ENCODE measurements around the gene HS1BP3. TPM values are rescaled to one million over a fixed set of nuclear protein-coding genes. Genes with fewer than 3 reads are reported as not detected.

Gene HS1BP3
- total and polyA plus RNA-seq, 2 of the 4 experiments (the other 2 are of a cell fraction), result 9.0 to 14.8 TPM

GRCh38 chr2:20671036-20671735 is 20.3 kb upstream of the HS1BP3 start (continued):
- no peak for TF ChIP-seq CEBPB (IDR thresholded peaks at IDR 0.05; ENCODE audit: low read depth, low read length)

DNA sequence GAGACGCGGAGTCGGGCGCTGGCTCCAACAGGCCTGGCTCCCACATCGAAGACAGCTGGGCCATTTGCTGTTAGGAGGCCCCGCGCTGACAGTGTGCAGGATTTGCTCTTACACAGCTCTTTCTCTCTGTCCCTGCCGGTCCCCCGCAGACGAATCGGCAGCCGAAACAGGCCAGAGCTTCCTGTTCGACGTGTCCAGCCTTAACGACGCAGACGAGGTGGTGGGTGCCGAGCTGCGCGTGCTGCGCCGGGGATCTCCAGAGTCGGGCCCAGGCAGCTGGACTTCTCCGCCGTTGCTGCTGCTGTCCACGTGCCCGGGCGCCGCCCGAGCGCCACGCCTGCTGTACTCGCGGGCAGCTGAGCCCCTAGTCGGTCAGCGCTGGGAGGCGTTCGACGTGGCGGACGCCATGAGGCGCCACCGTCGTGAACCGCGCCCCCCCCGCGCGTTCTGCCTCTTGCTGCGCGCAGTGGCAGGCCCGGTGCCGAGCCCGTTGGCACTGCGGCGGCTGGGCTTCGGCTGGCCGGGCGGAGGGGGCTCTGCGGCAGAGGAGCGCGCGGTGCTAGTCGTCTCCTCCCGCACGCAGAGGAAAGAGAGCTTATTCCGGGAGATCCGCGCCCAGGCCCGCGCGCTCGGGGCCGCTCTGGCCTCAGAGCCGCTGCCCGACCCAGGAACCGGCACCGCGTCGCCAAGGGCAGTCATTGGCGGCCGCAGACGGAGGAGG is 19.6 kb upstream of the HS1BP3 start:
- H4K20me1 ChIP-seq (ENCODE audit: insufficient read depth, low read length), result peaks cover under 1% of the 10 kb centered on the region; the same call in 1 of the 2 replicates
- H3K9ac ChIP-seq (ENCODE audit: low read depth, low read length), result no peak overlapping the region
- H3K79me1 ChIP-seq (ENCODE audit: low read depth in 1 of 2, low read length in 2 of 2), result no peaks in the 10 kb centered on the region
- H3K23ac ChIP-seq (ENCODE audit: low read depth, low read length), result no peak overlapping the region
- H3K4me3 ChIP-seq (ENCODE audit: insufficient read depth, low read depth, low read length), result no peak overlapping the region
- H3K9me1 ChIP-seq (ENCODE audit: insufficient read depth, low read length), result peaks cover 2% of the 10 kb centered on the region; the same call in 1 of the 2 replicates
- no peak overlapping the region for H4K5ac ChIP-seq (ENCODE audit: low read depth, low read length)
- H2BK15ac ChIP-seq (ENCODE audit: low read depth, low read length), result no peak overlapping the region
- H3K14ac ChIP-seq (replicated peaks; ENCODE audit: low read depth, low read length), result no peak overlapping the region
- H3K36me3 ChIP-seq (ENCODE audit: control insufficient read depth, insufficient read depth, low read length), result no peaks in the 10 kb centered on the region
- H2BK120ac ChIP-seq (ENCODE audit: low read depth, low read length), result no peak overlapping the region
- H3K9me3 ChIP-seq (ENCODE audit: control insufficient read depth, insufficient read depth, low read length), result peaks cover 12% of the 10 kb centered on the region; the same call in 1 of the 2 replicates
- ATAC-seq (ENCODE audit: low read depth), result no peak
- WGBS, 2 experiments (ENCODE audit: extremely low coverage in 2 of 2, insufficient read length in 1 of 2), result 9% methylated on average over 67 of the region's 83 CpGs; no CpG with 5 or more reads in 1 of the 2 experiments
- intact Hi-C loops (cut with micrococcal nuclease) (no loop called here), in situ Hi-C loops (cut with MboI; ENCODE audit: low sequenced_read_pairs) (loop anchor here (25.0 kb wide), 1 partner anchor 1092 kb away; no protein-coding TSS in a partner anchor), dilution Hi-C loops (cut with HindIII; ENCODE audit: low sequenced_read_pairs, unreplicated experiment) (no loop called here)
- POLR2A ChIA-PET (ENCODE audit: unreplicated experiment), result no interaction called here
- no peak overlapping the region; the same call in 1 of the 2 replicates for H3K4me2 ChIP-seq (ENCODE audit: low read depth, low read length)
- CTCF ChIA-PET, result interaction anchor here (1.2 kb wide), 1 partner anchor 9 kb away, joined by 7 read pairs; no protein-coding TSS in a partner anchor
- no peak overlapping the region for H3K56ac ChIP-seq (ENCODE audit: extremely low read depth, insufficient read depth, low read length)
- peak overlapping the region; percentile 56 for H2AFZ ChIP-seq (replicated peaks; ENCODE audit: low read length, poor library complexity)
- H2BK20ac ChIP-seq (ENCODE audit: low read depth, low read length), result no peak overlapping the region
- peaks cover 6% of the 10 kb centered on the region; the same call in 1 of the 2 replicates for H3K4me1 ChIP-seq (ENCODE audit: control insufficient read depth, insufficient read depth, low read length)
- H4K8ac ChIP-seq (ENCODE audit: low read depth in 2 of 2, low read length in 2 of 2), result no peak overlapping the region
- DNase-seq, result no peak
- H3K18ac ChIP-seq (ENCODE audit: low read depth, low read length), result no peak overlapping the region
- no TSS peak for BruUV-seq (replicated peaks)
- no peak overlapping the region for H2BK5ac ChIP-seq (ENCODE audit: low read depth, low read length, poor library complexity, severe bottlenecking)
- H2AK5ac ChIP-seq (ENCODE audit: low read depth, low read length), result no peak overlapping the region
- no peak overlapping the region for H3K4ac ChIP-seq (ENCODE audit: low read depth, low read length)
- peaks cover 71% of the 10 kb centered on the region for H3K27me3 ChIP-seq (ENCODE audit: control insufficient read depth, insufficient read depth, low read length)
- H3K27ac ChIP-seq (ENCODE audit: insufficient read depth, low read length), result no peak overlapping the region
- H4K91ac ChIP-seq (ENCODE audit: insufficient read depth, low read depth, low read length), result no peak overlapping the region
- peak overlapping the region; percentile 19 for H2AK9ac ChIP-seq (replicated peaks; ENCODE audit: low read depth, low read length, poor library complexity)
- no peak for TF ChIP-seq RFX5 (IDR thresholded peaks at IDR 0.05; ENCODE audit: low read depth, low read length)
- TF ChIP-seq CEBPB (IDR thresholded peaks at IDR 0.05; ENCODE audit: low read depth, low read length), result no peak
- no peak for TF ChIP-seq NFE2L2 (IDR thresholded peaks at IDR 0.05; ENCODE audit: low read depth, low read length)
- TF ChIP-seq MAFK (IDR thresholded peaks at IDR 0.05; ENCODE audit: low read depth, low read length), result no peak
- no peak for TF ChIP-seq MAZ (IDR thresholded peaks at IDR 0.05; ENCODE audit: borderline replicate concordance, low read depth, low read length)
- TF ChIP-seq, protein P1, sequence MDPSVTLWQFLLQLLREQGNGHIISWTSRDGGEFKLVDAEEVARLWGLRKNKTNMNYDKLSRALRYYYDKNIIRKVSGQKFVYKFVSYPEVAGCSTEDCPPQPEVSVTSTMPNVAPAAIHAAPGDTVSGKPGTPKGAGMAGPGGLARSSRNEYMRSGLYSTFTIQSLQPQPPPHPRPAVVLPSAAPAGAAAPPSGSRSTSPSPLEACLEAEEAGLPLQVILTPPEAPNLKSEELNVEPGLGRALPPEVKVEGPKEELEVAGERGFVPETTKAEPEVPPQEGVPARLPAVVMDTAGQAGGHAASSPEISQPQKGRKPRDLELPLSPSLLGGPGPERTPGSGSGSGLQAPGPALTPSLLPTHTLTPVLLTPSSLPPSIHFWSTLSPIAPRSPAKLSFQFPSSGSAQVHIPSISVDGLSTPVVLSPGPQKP (IDR thresholded peaks at IDR 0.05; ENCODE audit: borderline replicate concordance, low read depth, low read length), result no peak
- TF ChIP-seq, protein P2, sequence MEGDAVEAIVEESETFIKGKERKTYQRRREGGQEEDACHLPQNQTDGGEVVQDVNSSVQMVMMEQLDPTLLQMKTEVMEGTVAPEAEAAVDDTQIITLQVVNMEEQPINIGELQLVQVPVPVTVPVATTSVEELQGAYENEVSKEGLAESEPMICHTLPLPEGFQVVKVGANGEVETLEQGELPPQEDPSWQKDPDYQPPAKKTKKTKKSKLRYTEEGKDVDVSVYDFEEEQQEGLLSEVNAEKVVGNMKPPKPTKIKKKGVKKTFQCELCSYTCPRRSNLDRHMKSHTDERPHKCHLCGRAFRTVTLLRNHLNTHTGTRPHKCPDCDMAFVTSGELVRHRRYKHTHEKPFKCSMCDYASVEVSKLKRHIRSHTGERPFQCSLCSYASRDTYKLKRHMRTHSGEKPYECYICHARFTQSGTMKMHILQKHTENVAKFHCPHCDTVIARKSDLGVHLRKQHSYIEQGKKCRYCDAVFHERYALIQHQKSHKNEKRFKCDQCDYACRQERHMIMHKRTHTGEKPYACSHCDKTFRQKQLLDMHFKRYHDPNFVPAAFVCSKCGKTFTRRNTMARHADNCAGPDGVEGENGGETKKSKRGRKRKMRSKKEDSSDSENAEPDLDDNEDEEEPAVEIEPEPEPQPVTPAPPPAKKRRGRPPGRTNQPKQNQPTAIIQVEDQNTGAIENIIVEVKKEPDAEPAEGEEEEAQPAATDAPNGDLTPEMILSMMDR (conservative IDR thresholded peaks at IDR 0.05; ENCODE audit: low read depth, low read length), result no peak
- no peak for TF ChIP-seq BHLHE40 (IDR thresholded peaks at IDR 0.05; ENCODE audit: low read depth, low read length)
- no peak for TF ChIP-seq MXI1 (IDR thresholded peaks at IDR 0.05; ENCODE audit: borderline replicate concordance, low read depth, low read length)
- no peak for TF ChIP-seq RAD21 (IDR thresholded peaks at IDR 0.05; ENCODE audit: low read length)
- TF ChIP-seq FOS (IDR thresholded peaks at IDR 0.05; ENCODE audit: low read depth, low read length), result no peak
- no peak for TF ChIP-seq SMC3 (IDR thresholded peaks at IDR 0.05; ENCODE audit: low read depth, low read length)
